GF-D8 (cell line): Measurements from ENCODE around the gene RHOH.
A peak's percentile ranks its signal among the peaks of the same experiment; 100 is the strongest.

Experiments
- DNase-seq: peaks from one replicate; lab custom pipeline; 2025; lab: John Stamatoyannopoulos, UW

Gene RHOH

GRCh38 chr4:40238008-40238699, 41.3 kb downstream of the RHOH start:
- DNase-seq, result no peak

GRCh38 chr4:40238700-40239548, 42.1 kb downstream of the RHOH start:
- no peak for DNase-seq

GRCh38 chr4:40240040-40240653, 43.3 kb downstream of the RHOH start:
- no peak for DNase-seq

- DNase-seq, result no peak
These were observed 44.2 kb downstream of the RHOH start for GRCh38 chr4:40241026-40241425.

GRCh38 chr4:40241941-40242340, 45.1 kb downstream of the RHOH start:
- DNase-seq, result peak; percentile 53

GRCh38 chr4:40243386-40243948, 46.6 kb downstream of the RHOH start:
- DNase-seq, result no peak

- no peak for DNase-seq
These were observed 47.8 kb downstream of the RHOH start for GRCh38 chr4:40244606-40245005.

- no peak for DNase-seq
These were observed 48.7 kb downstream of the RHOH start for GRCh38 chr4:40245550-40245949.

- DNase-seq, result no peak
These were observed 49.4 kb downstream of the RHOH start for GRCh38 chr4:40246011-40246900.

- DNase-seq, result no peak
These were observed 50.1 kb downstream of the RHOH start for GRCh38 chr4:40246938-40247337.

- DNase-seq, result no peak
These were observed 50.5 kb downstream of the RHOH start for GRCh38 chr4:40247350-40247749.

GRCh38 chr4:40251366-40251765, 54.5 kb downstream of the RHOH start:
- no peak for DNase-seq

- DNase-seq, result no peak
These were observed 57.1 kb downstream of the RHOH start for GRCh38 chr4:40253906-40254305.

GRCh38 chr4:40254608-40255392, 58.0 kb downstream of the RHOH start:
- DNase-seq, result no peak

GRCh38 chr4:40255393-40256281, 58.8 kb downstream of the RHOH start:
- no peak for DNase-seq

- DNase-seq, result no peak
These were observed 59.5 kb downstream of the RHOH start for GRCh38 chr4:40256329-40256728.

- DNase-seq, result no peak
These were observed 60.0 kb downstream of the RHOH start for GRCh38 chr4:40256817-40257216.

GRCh38 chr4:40258627-40259026, 61.8 kb downstream of the RHOH start:
- no peak for DNase-seq

GRCh38 chr4:40261231-40262076, 64.6 kb downstream of the RHOH start:
- DNase-seq, result no peak
